Hepatocyte (in vitro differentiated cells): ENCODE data around the gene PHF1. TPM values are rescaled to one million over a fixed set of nuclear protein-coding genes. Genes with fewer than 3 reads are reported as not detected.

Experiments
- DNase-seq: peaks from one replicate; pipeline ENCODE4 v3.0.0-alpha.2; 2016; ENCODE audit warnings: low spot score
- H2AFZ ChIP-seq: fragments of 200-600 bp; sonication (generic); 2 replicates; pipeline ENCODE4 v1.6.0; 2016; ENCODE audit warnings: antibody characterized with exemption, mild to moderate bottlenecking
- H3K27ac ChIP-seq: fragments of 200-600 bp; sonication (generic); 2 replicates; pipeline ENCODE4 v1.5.1; 2016; ENCODE audit warnings: mild to moderate bottlenecking
- H3K27me3 ChIP-seq: fragments of 200-600 bp; sonication (generic); 2 replicates; pipeline ENCODE4 v1.6.1; 2016
- H3K36me3 ChIP-seq: fragments of 200-600 bp; sonication (generic); replicated peaks from 2 replicates; pipeline ENCODE4 v1.5.1; 2016; ENCODE audit warnings: low read depth; ENCODE audit not compliant: insufficient read depth
- H3K4me1 ChIP-seq: fragments of 200-600 bp; sonication (generic); 2 replicates; pipeline ENCODE4 v1.5.1; 2016; ENCODE audit warnings: mild to moderate bottlenecking, moderate library complexity; ENCODE audit not compliant: insufficient read depth
- H3K4me2 ChIP-seq: fragments of 200-600 bp; sonication (generic); 2 replicates; pipeline ENCODE4 v1.6.0; 2016
- H3K4me3 ChIP-seq: fragments of 200-600 bp; sonication (generic); 2 replicates; pipeline ENCODE4 v1.5.1; 2016; ENCODE audit warnings: mild to moderate bottlenecking
- H3K79me2 ChIP-seq: fragments of 200-600 bp; sonication (generic); 2 replicates; pipeline ENCODE4 v1.6.0; 2017; ENCODE audit warnings: mild to moderate bottlenecking
- H3K9me2 ChIP-seq: fragments of 200-600 bp; sonication (generic); replicated peaks from 2 replicates; pipeline ENCODE4 v1.6.0; 2017; ENCODE audit warnings: mild to moderate bottlenecking; ENCODE audit not compliant: insufficient read depth
- H3K9me3 ChIP-seq: fragments of 200-600 bp; sonication (generic); 2 replicates; pipeline ENCODE4 v1.5.1; 2016; ENCODE audit warnings: low read depth, mild to moderate bottlenecking
- H4K20me1 ChIP-seq: fragments of 200-600 bp; sonication (generic); 2 replicates; pipeline ENCODE4 v1.6.0; 2016; ENCODE audit warnings: mild to moderate bottlenecking; ENCODE audit not compliant: insufficient read depth, poor library complexity, severe bottlenecking
- CTCF ChIP-seq: fragments of 200-600 bp; sonication (generic); IDR thresholded peaks from 2 replicates; pipeline ENCODE4 v1.5.1; 2016; ENCODE audit warnings: antibody characterized with exemption, mild to moderate bottlenecking; ENCODE audit not compliant: poor library complexity
- EZH2 ChIP-seq: fragments of 200-600 bp; sonication (generic); IDR thresholded peaks from 2 replicates; pipeline ENCODE4 v1.6.1; 2016; ENCODE audit warnings: antibody characterized with exemption, mild to moderate bottlenecking, borderline replicate concordance
- EZH2phosphoT487 ChIP-seq: fragments of 200-600 bp; sonication (generic); IDR thresholded peaks from one replicate; pipeline ENCODE4 v1.6.1; 2018; ENCODE audit warnings: antibody characterized with exemption, mild to moderate bottlenecking, low read depth, moderate library complexity; ENCODE audit not compliant: unreplicated experiment, severe bottlenecking
- WGBS: methylation state at CpG from one replicate; pipeline ENCODE4 v1.1.6; 2016; ENCODE audit warnings: low lambda C conversion rate; ENCODE audit errors: missing lambda C conversion rate; 5-methylcytosine and 5-hydroxymethylcytosine counted together
- polyA plus RNA-seq: library from polyadenylated mRNA; unstranded; fragments of >200 nt; fragmentation: Nextera tagmentation; extraction: Ambion mirVana; gene quantifications from 2 replicates; pipeline ENCODE4 v1.2.1, GENCODE V29; 2016
- total RNA-seq: library from RNA; depleted of rRNA; stranded (reverse); fragments of >200 nt; gene quantifications from 2 replicates; pipeline ENCODE4 v1.2.3, GENCODE V29; 2014

The PHF1 gene
- total and polyA plus RNA-seq, 2 experiments from 2014 or later, result 37.2 to 42.4 TPM

GRCh38 chr6:33442283-33442682 lies 31.5 kb downstream of the PHF1 start:
- Histone ChIP-seq H3K9me3 (no peaks in the 10 kb centered on the region), H3K9me2 (no peaks in the 10 kb centered on the region), H3K27ac (no peak overlapping the region), H3K4me1 (no peaks in the 10 kb centered on the region), H4K20me1 (no peaks in the 10 kb centered on the region), H3K36me3 (no peaks in the 10 kb centered on the region), H2AFZ (no peak overlapping the region), H3K4me2 (no peak overlapping the region), H3K27me3 (no peaks in the 10 kb centered on the region), H3K79me2 (no peaks in the 10 kb centered on the region), H3K4me3 (no peak overlapping the region)
- no peak for DNase-seq
- TF ChIP-seq EZH2phosphoT487 (no peak), CTCF (no peak), EZH2 (no peak)
- 99% methylated on average over 6 of the region's 8 CpGs for WGBS

GRCh38 chr6:33443025-33443424 lies 32.2 kb downstream of the PHF1 start:
- Histone ChIP-seq H3K4me2 (no peak overlapping the region), H3K27ac (no peak overlapping the region), H3K27me3 (no peaks in the 10 kb centered on the region), H3K79me2 (no peaks in the 10 kb centered on the region), H3K4me3 (no peak overlapping the region), H4K20me1 (no peaks in the 10 kb centered on the region), H3K36me3 (no peaks in the 10 kb centered on the region), H3K9me2 (no peaks in the 10 kb centered on the region), H3K9me3 (no peaks in the 10 kb centered on the region), H3K4me1 (no peaks in the 10 kb centered on the region), H2AFZ (no peak overlapping the region)
- no peak for TF ChIP-seq EZH2phosphoT487
- TF ChIP-seq CTCF, result no peak
- no peak for DNase-seq
- WGBS, result 97% methylated on average over 17 of the region's 17 CpGs

GRCh38 chr6:33443619-33444504 lies 33.0 kb downstream of the PHF1 start:
- H3K4me2 ChIP-seq, result no peak overlapping the region
- no peaks in the 10 kb centered on the region for H3K36me3 ChIP-seq
- TF ChIP-seq EZH2phosphoT487, result no peak
- no peak for TF ChIP-seq CTCF
- TF ChIP-seq EZH2, result no peak
- H3K27me3 ChIP-seq, result no peaks in the 10 kb centered on the region
- H3K9me3 ChIP-seq, result no peaks in the 10 kb centered on the region
- no peak overlapping the region for H3K4me3 ChIP-seq
- H3K79me2 ChIP-seq, result no peaks in the 10 kb centered on the region
- H2AFZ ChIP-seq, result no peak overlapping the region
- no peak for DNase-seq
- H4K20me1 ChIP-seq, result no peaks in the 10 kb centered on the region
- 93% methylated on average over 9 of the region's 18 CpGs for WGBS
- no peaks in the 10 kb centered on the region for H3K9me2 ChIP-seq
- H3K4me1 ChIP-seq, result no peaks in the 10 kb centered on the region
- H3K27ac ChIP-seq, result no peak overlapping the region
